Activated CD8-positive, alpha-beta memory T cell treated with anti-CD3 and anti-CD28 coated beads for 48 hours (primary cell): ENCODE data around the gene LZTS2.
"Not testable (repeated sequence)": the region's sequence is repeated elsewhere in the genome, so short reads cannot be mapped to it uniquely, and the experiment has no call there.

Experiments used
- DNase-seq, 3 experiments: peaks; one replicate each; pipeline ENCODE4 v3.0.0-alpha.2; 2020; ENCODE audit warnings: low read depth in 2 of 3, low spot score in 2 of 3

LZTS2 gene

GRCh38 chr10:101031796-101032636 is 32.4 kb downstream of the LZTS2 start:
- DNase-seq: peak; percentile 43 to 58 (median 48)

GRCh38 chr10:101032637-101033224 is 33.1 kb downstream of the LZTS2 start:
- peak in 2 of 3 experiments; percentile 32 to 40 for DNase-seq

- DNase-seq: no peak
Observed at GRCh38 chr10:101033276-101033675, 33.7 kb downstream of the LZTS2 start.

- not testable (repeated sequence) for DNase-seq
Observed at GRCh38 chr10:101034404-101034803, 34.8 kb downstream of the LZTS2 start.

- DNase-seq: no peak
Observed at GRCh38 chr10:101035314-101035713, 35.7 kb downstream of the LZTS2 start.

- DNase-seq: no peak
Observed at GRCh38 chr10:101035916-101036702, 36.5 kb downstream of the LZTS2 start.

- no peak for DNase-seq
Observed at GRCh38 chr10:101036726-101037125, 37.1 kb downstream of the LZTS2 start.

GRCh38 chr10:101038484-101038883 is 38.9 kb downstream of the LZTS2 start:
- no peak for DNase-seq

- DNase-seq: no peak
Observed at GRCh38 chr10:101040061-101040460, 40.5 kb downstream of the LZTS2 start.

GRCh38 chr10:101040851-101041250 is 41.2 kb downstream of the LZTS2 start:
- no peak for DNase-seq

GRCh38 chr10:101041252-101041761 is 41.7 kb downstream of the LZTS2 start:
- no peak for DNase-seq

- no peak for DNase-seq
Observed at GRCh38 chr10:101042118-101042517, 42.5 kb downstream of the LZTS2 start.

GRCh38 chr10:101042667-101043362 is 43.2 kb downstream of the LZTS2 start:
- DNase-seq: peak; percentile 73 to 77 (median 74)

- DNase-seq: no peak
Observed at GRCh38 chr10:101043363-101043707, 43.7 kb downstream of the LZTS2 start.

GRCh38 chr10:101044117-101044516 is 44.5 kb downstream of the LZTS2 start:
- DNase-seq: no peak

- DNase-seq: no peak
Observed at GRCh38 chr10:101046332-101047238, 47.0 kb downstream of the LZTS2 start.

GRCh38 chr10:101047268-101047667 is 47.7 kb downstream of the LZTS2 start:
- no peak for DNase-seq

- DNase-seq: no peak
Observed at GRCh38 chr10:101047961-101048892, 48.6 kb downstream of the LZTS2 start.
